ENCODE data around the gene ZSCAN5B. TPM values are rescaled to one million over a fixed set of nuclear protein-coding genes. Genes with fewer than 3 reads are reported as not detected.

Gene ZSCAN5B
- total RNA-seq, 1 experiment from 2014 or later, result not detected

GRCh38 chr19:56147307-56147706, 50.3 kb downstream of the ZSCAN5B start:
- H3K4me3 ChIP-seq, result no peak overlapping the region
- DNase-seq (ENCODE audit: low read depth in 1 of 2, low spot score in 2 of 2), result no peak
- no peak overlapping the region for H3K27ac ChIP-seq
- no peaks in the 10 kb centered on the region; the same call in 1 of the 2 replicates for H3K9me3 ChIP-seq (replicated peaks)
- no peaks in the 10 kb centered on the region for H3K27me3 ChIP-seq (replicated peaks)
- H3K36me3 ChIP-seq, result peaks cover 33% of the 10 kb centered on the region
- H3K4me1 ChIP-seq (replicated peaks), result no peaks in the 10 kb centered on the region

- no peak for DNase-seq (ENCODE audit: low read depth in 1 of 2, low spot score in 2 of 2)
- Histone ChIP-seq H3K27me3 (replicated peaks) (no peaks in the 10 kb centered on the region), H3K27ac (no peak overlapping the region), H3K4me3 (no peak overlapping the region), H3K36me3 (peaks cover 33% of the 10 kb centered on the region), H3K9me3 (replicated peaks) (no peaks in the 10 kb centered on the region; the same call in 1 of the 2 replicates), H3K4me1 (replicated peaks) (no peaks in the 10 kb centered on the region)
Measured at GRCh38 chr19:56146904-56147303, 50.7 kb downstream of the ZSCAN5B start.

- peaks cover 33% of the 10 kb centered on the region for H3K36me3 ChIP-seq
- DNase-seq (ENCODE audit: low read depth in 1 of 2, low spot score in 2 of 2), result no peak
- H3K27ac ChIP-seq, result no peak overlapping the region
- H3K9me3 ChIP-seq (replicated peaks), result no peaks in the 10 kb centered on the region; the same call in 1 of the 2 replicates
- no peak overlapping the region for H3K4me3 ChIP-seq
- no peaks in the 10 kb centered on the region for H3K4me1 ChIP-seq (replicated peaks)
- H3K27me3 ChIP-seq (replicated peaks), result no peaks in the 10 kb centered on the region
Measured at GRCh38 chr19:56145698-56146097, 51.9 kb downstream of the ZSCAN5B start.

- DNase-seq (ENCODE audit: low read depth in 1 of 2, low spot score in 2 of 2), result no peak
- H3K4me1 ChIP-seq (replicated peaks), result peaks cover 5% of the 10 kb centered on the region; the same call in 1 of the 2 replicates
- no peaks in the 10 kb centered on the region; the same call in 1 of the 2 replicates for H3K9me3 ChIP-seq (replicated peaks)
Measured at GRCh38 chr19:56144831-56145230, 52.8 kb downstream of the ZSCAN5B start.

GRCh38 chr19:56144376-56144775, 53.2 kb downstream of the ZSCAN5B start:
- H3K36me3 ChIP-seq, result peaks cover 27% of the 10 kb centered on the region
- no peaks in the 10 kb centered on the region for H3K27me3 ChIP-seq (replicated peaks)
- no peak for DNase-seq (ENCODE audit: low read depth in 1 of 2, low spot score in 2 of 2)
- H3K4me1 ChIP-seq (replicated peaks), result peaks cover 5% of the 10 kb centered on the region; the same call in 1 of the 2 replicates
- H3K27ac ChIP-seq, result no peak overlapping the region
- no peak overlapping the region for H3K4me3 ChIP-seq
- H3K9me3 ChIP-seq (replicated peaks), result no peaks in the 10 kb centered on the region

More at GRCh38 chr19:56144831-56145230, 52.8 kb downstream of the ZSCAN5B start:
- Histone ChIP-seq H3K4me3 (no peak overlapping the region), H3K27me3 (replicated peaks) (no peaks in the 10 kb centered on the region), H3K27ac (no peak overlapping the region), H3K36me3 (peaks cover 30% of the 10 kb centered on the region)

- H3K9me3 ChIP-seq (replicated peaks), result no peaks in the 10 kb centered on the region
- no peak for DNase-seq (ENCODE audit: low read depth in 1 of 2, low spot score in 2 of 2)
- peaks cover 20% of the 10 kb centered on the region for H3K36me3 ChIP-seq
- no peak overlapping the region for H3K27ac ChIP-seq
- H3K4me3 ChIP-seq, result no peak overlapping the region
- H3K4me1 ChIP-seq (replicated peaks), result peaks cover 5% of the 10 kb centered on the region; the same call in 1 of the 2 replicates
- no peaks in the 10 kb centered on the region for H3K27me3 ChIP-seq (replicated peaks)
Measured at GRCh38 chr19:56142897-56143434, 54.6 kb downstream of the ZSCAN5B start.

GRCh38 chr19:56142087-56142787, 55.3 kb downstream of the ZSCAN5B start:
- H3K36me3 ChIP-seq, result peaks cover 16% of the 10 kb centered on the region
- no peaks in the 10 kb centered on the region for H3K9me3 ChIP-seq (replicated peaks)
- H3K4me3 ChIP-seq, result peak overlapping the region; percentile 35
- no peaks in the 10 kb centered on the region for H3K27me3 ChIP-seq (replicated peaks)
- H3K4me1 ChIP-seq (replicated peaks), result peaks cover 5% of the 10 kb centered on the region; the same call in 1 of the 2 replicates
- no peak for DNase-seq (ENCODE audit: low read depth in 1 of 2, low spot score in 2 of 2)
- H3K27ac ChIP-seq, result no peak overlapping the region

GRCh38 chr19:56141417-56141993, 56.1 kb downstream of the ZSCAN5B start:
- Histone ChIP-seq H3K27ac (no peak overlapping the region), H3K36me3 (peaks cover 8% of the 10 kb centered on the region), H3K4me3 (peak overlapping the region; percentile 43), H3K9me3 (replicated peaks) (no peaks in the 10 kb centered on the region), H3K27me3 (replicated peaks) (no peaks in the 10 kb centered on the region), H3K4me1 (replicated peaks) (peaks cover 5% of the 10 kb centered on the region; the same call in 1 of the 2 replicates)
- DNase-seq (ENCODE audit: low read depth in 1 of 2, low spot score in 2 of 2), result no peak

GRCh38 chr19:56140583-56141416, 56.8 kb downstream of the ZSCAN5B start, which contains the start of gene ZNF444:
ZNF444 (plus strand) TSS chr19:56141287; CDS start chr19:56146912, 5,625 bp downstream.
- peak; percentile 99 to 100 for DNase-seq (ENCODE audit: low read depth in 1 of 2, low spot score in 2 of 2)
- H3K36me3 ChIP-seq, result 0 out of 2 replicates have a peak, but pooled peaks cover 4% of the 10 kb centered on the region

GRCh38 chr19:56139847-56140582, 57.6 kb downstream of the ZSCAN5B start:
- H3K27me3 ChIP-seq (replicated peaks), result no peaks in the 10 kb centered on the region
- 0 out of 2 replicates have a peak, but pooled peaks cover 4% of the 10 kb centered on the region for H3K36me3 ChIP-seq
- peak overlapping the region; percentile 43 for H3K4me3 ChIP-seq
- no peaks in the 10 kb centered on the region for H3K9me3 ChIP-seq (replicated peaks)
- DNase-seq (ENCODE audit: low read depth in 1 of 2, low spot score in 2 of 2), result no peak
- H3K27ac ChIP-seq, result peak overlapping the region; percentile 69
- H3K4me1 ChIP-seq (replicated peaks), result peaks cover 5% of the 10 kb centered on the region; the same call in 1 of the 2 replicates

More at GRCh38 chr19:56140583-56141416, 56.8 kb downstream of the ZSCAN5B start, which contains the start of gene ZNF444:
- Histone ChIP-seq H3K9me3 (replicated peaks) (no peaks in the 10 kb centered on the region), H3K27me3 (replicated peaks) (no peaks in the 10 kb centered on the region), H3K4me3 (peak within 1 kb of the TSS; percentile 43), H3K4me1 (replicated peaks) (peaks cover 5% of the 10 kb centered on the region; the same call in 1 of the 2 replicates), H3K27ac (peak within 1 kb of the TSS; percentile 69)

All from SJSA1 (cell line).